Ramos (cell line): ENCODE measurements around the gene AGTPBP1.

ENCODE experiments used
- in situ Hi-C: fragments of 300-500 bp; cut with MboI; formaldehyde crosslinking; loops from one replicate; pipeline ENCODE4 v1.14.3; 2022; ENCODE audit warnings: low sequenced_read_pairs; ENCODE audit not compliant: unreplicated experiment

The AGTPBP1 gene

DNA sequence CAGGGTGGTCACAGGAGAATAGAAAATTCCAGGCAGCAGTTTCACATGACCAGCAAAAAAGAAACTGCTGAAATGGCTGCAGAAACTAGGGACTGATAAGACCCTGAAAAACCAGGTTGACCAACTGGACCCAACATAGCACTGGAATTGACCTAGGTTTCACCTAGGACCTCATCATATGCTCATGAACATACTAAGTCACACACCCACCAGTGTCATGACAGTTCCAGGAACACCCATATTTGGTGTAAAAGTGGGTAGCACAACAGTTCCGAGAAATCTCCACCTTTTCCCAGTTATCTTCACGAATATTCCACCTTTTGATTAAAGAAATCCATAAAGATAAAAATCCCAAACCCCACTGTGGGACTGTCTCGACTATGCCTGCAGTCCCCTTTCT is 182.2 kb downstream of the AGTPBP1 start:
- in situ Hi-C loops = no loop called here

DNA sequence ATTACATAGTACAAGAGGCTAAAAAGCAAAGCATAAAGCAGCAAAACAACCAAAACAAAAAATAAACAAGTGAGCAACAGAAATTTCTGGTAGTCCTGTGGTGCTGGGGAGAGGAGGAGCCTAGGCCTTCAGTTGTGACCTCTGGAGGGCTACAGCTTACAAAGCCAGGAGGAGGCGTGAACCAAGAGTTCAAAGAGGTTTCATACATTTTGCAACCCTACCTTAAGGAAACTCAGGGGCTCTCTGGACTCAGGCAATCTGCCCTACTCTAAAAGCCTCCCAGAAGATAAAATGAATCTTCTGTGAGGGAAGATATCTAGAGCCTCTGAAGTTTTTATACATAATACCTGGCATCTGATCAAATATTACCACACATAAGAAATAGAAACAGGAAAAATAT is 187.4 kb downstream of the AGTPBP1 start:
- in situ Hi-C loops = no loop called here

DNA sequence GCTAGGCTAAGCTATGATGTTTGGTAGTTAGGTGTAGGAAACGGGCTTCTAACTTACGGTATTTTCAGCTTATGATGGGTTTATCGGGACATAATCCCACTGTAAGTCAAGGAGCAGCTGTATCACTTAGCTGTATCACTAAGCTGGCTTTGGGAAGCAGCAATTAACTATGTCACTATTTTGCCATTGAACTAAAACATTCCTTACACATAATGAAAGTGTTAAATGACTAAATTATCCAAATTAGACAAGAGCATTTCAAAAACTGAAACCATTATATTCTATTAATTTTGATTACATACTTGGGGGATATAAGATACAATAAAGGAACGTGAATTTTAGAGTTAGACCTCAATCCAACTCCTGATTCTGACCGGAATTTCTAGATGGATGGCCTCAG is 188.3 kb downstream of the AGTPBP1 start:
- in situ Hi-C loops = no loop called here

DNA sequence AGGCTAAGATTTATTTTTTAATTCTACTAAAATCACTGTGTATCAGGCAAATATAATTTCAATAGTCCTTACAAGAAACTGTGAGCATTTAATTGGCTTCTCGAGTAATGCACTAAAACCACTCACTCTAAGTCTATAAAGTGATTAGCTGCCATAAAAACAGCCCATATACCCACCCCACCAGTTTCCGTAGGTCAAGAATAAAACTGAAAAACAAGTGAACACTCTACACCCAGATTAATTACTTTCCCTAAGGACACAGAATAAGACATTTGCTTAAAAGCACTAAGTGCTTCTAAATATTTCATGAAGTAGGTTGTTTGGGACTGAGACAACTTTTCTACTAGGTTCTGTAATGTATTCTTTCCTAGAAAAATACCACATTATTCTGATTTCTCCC is 194.2 kb downstream of the AGTPBP1 start:
- in situ Hi-C loops = no loop called here

- in situ Hi-C loops = no loop called here
Measured at GRCh38 chr9:85543196-85543595, 198.6 kb downstream of the AGTPBP1 start.

DNA sequence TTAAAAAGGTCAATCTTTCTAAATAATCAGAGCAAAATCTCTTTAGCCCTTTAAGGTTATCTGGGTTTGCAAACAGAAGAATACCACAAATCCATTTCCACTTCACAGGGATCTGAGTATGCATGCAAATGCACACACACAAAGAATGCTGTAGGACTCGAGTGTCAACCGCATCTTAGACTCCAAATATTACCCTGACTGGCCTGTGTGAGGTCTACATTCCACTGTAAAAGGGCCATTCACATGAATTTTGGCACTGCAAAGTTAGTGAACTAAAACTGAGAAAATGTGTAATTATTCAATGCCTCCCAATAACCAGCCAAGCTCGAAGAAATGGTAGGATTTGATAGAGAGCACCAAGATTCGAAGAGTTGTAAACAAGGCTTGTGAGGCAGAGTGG is 199.9 kb downstream of the AGTPBP1 start:
- in situ Hi-C loops = no loop called here

DNA sequence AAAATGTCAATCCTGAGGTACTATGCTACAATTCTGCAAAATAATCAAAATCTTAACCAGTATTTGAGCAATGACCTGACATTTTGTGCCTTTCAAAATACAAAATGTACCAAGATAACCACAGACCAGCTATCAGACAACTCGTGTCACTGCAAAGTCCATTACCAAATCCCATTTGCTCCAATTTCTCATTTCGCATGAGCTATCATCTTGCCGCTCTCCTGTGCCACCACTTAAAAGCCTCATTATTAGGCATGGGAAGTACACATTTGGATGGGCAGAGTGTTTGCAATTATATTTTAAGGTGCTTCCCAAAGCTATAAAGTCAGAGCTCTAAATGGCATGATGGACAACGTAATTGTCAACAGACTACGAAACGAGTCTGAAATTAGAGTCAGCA is 205.2 kb downstream of the AGTPBP1 start:
- in situ Hi-C loops = no loop called here

GRCh38 chr9:85536076-85536475 is 205.7 kb downstream of the AGTPBP1 start:
- in situ Hi-C loops = no loop called here

DNA sequence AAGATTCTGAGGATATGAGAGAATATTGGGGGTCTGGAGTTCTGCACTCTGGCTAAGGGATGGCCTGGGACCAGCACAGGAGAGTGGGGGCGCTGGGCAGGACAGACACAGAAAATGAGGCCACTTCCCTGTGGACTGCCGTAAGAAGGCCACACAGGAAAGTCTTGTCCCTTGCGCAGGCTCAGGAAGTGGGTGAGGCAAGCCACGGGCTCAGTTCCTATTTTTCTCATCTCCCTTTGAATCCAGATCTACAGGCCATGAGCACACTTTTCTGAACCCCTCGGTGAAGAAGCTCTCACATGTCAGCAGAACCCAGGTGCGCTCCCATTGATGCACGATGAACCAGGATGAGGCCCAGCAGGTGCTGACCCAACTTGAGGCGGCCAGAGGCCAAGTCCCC is 207.4 kb downstream of the AGTPBP1 start:
- in situ Hi-C loops = no loop called here

DNA sequence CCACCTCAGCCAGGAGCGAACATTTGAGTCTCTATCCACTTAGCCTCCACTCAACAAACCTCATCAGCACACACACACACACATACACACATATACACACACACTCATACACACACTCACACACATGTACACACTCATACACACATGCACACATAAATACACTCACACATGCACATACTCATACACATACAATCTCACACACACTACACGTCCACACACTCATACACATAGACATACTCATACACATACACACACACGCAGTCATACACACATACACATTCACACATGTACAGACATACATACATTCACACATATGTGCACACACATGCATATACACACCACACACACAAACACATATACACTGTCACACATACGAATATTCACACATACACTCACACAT is 208.2 kb downstream of the AGTPBP1 start:
- in situ Hi-C loops = no loop called here

DNA sequence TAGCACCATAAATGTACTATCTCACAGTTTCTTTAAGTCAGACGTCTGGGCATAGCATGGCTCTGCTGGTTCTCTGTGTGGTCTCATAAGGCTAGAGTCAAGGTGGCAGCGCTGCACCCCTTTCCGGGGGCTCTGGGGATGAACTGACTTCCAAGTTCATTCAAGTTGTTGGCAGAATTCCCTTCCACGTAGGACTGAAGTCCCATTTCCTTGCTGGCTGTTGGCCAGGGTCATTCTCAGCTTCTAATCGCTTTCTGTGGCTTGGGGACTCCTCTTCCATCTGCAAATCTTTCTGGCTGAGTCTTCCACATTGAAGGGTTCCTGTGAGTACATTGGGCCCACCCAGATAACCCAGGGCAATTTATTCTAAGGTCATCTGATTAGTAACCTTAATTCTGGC is 211.0 kb downstream of the AGTPBP1 start:
- in situ Hi-C loops = no loop called here

DNA sequence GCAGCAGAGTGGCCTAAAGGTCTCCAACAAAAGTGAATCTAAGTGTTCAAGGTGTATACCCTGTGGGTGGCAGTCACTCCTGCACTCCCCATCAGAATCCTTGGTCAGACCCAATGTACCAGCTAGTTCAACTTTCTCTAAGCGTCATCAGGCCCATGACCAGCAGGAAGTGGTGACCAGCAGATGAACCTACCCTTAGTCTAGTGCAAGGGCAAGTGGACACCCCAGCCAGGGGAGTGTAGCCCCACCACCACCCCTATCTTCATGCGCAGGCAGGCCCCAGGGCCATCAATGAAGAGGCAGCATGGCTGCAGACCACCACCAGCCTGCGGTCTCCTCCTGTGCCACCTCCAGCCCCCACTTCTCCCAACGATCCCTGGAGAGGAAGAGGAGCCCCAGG is 213.1 kb downstream of the AGTPBP1 start:
- in situ Hi-C loops = no loop called here

- in situ Hi-C loops = no loop called here
Measured at GRCh38 chr9:85528142-85528541, 213.6 kb downstream of the AGTPBP1 start.

DNA sequence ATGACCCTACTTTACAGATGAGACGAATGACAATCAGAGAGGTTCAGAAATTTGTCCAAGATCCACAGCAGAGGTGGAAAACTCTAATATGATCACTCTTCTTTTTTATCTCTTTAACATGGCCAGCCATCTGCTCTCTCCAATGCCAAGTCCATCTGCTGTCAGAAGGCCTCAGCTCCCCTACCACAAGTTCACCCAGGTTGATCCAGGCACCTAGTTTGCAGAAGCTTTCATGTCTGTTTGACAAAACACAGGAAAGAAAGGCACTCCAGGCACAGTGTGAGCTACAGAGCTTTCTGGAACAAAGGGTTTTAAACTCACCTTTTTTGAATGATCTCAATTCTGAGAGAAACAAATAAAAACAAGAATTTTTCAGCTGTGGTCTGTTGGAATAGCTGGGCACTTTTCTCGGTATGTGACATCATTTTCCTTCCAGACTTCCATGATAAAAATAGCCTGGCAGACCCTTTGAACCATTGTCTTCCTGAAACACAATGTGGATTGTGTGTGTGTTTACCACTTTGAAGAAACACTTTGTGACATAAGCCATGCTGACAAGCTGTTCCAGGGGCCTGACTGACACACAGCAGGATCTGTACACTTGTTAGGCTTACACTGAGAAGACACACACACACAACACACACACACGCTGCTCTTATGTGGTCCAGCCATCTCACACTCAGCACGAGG is 214.3 kb downstream of the AGTPBP1 start:
- in situ Hi-C loops = no loop called here

DNA sequence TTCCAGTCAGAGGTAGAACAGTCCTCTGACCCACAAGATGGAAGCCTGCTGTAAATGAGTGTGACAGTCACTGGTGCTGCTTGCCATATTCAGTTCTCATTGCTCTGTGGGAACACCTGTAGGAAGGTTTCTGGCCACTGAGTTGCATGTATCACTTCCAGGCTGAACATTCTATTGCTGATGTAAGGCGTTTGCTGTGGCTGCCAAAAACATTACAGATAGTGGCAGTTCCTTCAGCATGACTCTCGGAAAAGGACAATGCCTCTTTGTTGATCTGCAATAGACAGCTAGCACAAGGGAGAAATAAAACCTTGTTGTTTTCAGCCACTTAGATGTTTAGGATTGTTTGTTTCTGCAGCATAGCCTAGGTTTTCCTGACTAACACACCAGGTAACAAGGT is 217.2 kb downstream of the AGTPBP1 start:
- in situ Hi-C loops = no loop called here

- in situ Hi-C loops = no loop called here
Measured at GRCh38 chr9:85523202-85523601, 218.6 kb downstream of the AGTPBP1 start.

DNA sequence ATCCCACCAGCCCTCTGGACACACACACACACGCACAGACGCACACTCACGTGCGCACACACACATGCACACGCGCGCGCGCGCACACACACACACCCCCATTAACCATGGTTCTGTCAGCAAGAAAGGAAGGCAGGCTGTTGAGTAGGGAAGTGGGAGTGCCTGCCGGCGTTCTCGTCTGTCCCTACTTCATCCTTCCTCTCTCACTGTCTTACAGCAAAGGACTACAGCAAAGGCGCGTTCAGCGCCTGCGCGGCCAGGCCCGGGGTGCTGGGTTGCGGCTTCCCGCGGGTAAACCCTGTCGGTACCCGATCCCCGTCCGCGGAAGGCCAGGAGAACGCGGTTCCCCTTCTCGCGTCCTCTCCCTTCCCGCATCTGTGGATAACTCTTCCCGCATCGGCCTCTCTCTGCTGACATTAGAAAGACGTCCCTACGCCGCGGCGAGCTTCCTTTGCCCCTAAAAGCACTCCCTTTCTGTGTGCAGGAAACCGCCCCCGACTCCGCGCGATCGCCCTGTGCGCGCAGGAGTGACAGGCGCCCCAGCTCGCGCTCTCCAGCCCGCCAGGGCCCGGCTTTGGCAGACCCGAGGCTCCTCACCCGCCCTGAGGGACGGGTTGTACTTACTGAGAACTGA is 219.2 kb downstream of the AGTPBP1 start:
- in situ Hi-C loops = no loop called here

DNA sequence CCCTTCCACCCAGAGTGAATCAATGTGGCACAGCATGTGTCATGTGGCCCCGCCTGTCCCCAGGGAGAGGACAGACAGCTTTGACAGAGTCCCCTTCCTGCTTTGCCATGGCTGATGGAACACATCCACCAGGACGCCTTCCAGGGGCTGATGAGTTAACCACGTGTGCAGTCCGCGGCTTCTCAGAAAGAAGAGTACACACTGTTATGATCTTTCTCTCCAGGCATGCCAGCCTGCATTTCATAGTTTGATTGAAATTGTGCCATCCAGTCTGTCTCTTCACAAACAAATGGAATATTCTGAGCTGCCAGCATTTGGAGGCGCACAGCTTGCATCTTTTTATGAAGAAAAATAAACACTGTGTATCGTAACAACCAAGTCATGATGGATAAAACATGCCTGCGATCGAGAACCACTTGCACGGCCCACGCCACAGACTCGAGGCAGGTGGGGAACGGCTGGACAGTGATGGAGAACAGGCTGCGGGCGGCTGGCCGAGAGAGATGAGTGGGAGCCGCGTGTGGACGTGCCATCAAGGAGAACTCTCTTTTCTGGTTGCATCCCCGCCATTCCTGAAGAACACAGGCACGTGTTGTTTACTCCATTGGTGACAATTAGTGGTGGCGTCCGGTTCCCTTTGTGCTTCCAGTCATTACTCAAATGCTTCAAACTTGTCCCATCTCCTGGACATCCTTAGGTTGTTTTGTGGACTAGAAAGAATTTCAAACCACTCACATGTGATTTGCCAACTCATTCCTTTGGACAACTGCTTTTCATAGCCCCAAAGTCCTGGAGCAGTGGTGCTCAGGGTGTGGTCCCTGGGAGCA is 220.2 kb downstream of the AGTPBP1 start:
- in situ Hi-C loops = no loop called here

GRCh38 chr9:85516976-85517637 is 224.6 kb downstream of the AGTPBP1 start:
- in situ Hi-C loops = no loop called here

DNA sequence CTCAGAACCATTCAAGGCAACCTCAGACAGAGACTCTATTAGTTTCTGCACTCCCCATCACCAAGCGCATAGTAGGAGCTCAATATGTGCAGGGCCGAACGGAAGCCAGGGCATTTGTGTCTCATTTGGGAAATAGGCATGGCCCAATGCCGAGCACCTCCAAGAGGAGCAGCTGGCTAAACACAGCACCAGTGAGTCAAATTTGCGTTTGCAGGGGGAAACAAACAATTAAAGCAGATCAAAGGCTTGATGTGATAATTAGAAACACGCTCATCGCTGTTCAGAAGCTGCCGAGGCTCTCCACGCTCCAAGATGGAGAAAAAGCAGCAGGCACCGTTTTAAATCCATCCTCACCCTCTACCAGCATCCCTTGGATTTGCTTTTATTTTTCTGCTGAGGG is 225.3 kb downstream of the AGTPBP1 start:
- in situ Hi-C loops = no loop called here

DNA sequence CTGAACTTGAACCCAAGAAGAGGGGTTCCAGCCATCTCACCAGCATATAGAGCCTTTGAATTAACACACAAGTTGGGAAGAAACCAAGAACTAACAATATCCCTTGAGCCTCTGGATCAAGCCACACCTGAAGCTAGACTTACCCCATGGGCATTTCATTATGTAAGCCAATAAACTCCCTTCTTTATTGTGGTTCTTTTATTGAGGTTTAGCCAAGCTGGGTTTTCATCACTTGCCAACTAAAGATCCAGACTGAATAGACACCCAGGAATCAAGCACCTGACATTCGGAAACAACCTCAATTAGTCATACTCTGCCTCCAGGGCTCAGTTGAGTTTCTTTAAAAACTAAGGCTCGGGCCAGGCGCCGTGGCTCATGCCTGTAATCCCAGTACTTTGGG is 226.7 kb downstream of the AGTPBP1 start:
- in situ Hi-C loops = no loop called here
